Erythroblast (primary cell): Measurements from ENCODE around the gene CAMK2G.

Experiments used
- GATA1 ChIP-seq: IDR thresholded peaks from 2 replicates; pipeline ENCODE4 v1.6.1; 2011; ENCODE audit warnings: low read depth, mild to moderate bottlenecking, control low read depth, low read length, moderate library complexity
- POLR2A ChIP-seq: IDR thresholded peaks from 2 replicates; pipeline ENCODE4 v1.6.1; 2011; ENCODE audit warnings: mild to moderate bottlenecking, low read length

DNA sequence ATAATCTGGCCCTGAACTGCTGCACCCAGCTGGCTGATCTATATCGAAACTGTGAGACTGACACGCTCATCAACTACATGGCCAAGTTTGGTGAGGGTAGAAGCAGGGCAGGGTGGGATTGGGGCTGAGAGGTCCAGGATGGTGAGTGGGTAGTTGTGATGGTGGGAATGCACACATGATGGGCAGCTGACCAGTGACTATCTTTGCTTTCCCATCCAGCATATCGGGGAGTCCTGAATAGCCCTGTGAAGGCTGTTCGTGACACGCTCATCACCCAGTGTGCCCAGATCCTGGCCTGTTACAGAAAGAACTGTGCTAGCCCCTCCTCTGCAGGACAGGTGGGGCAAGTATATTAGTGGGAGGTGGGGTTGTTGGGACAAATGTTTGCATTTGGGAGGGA lies 105.0 kb downstream of the CAMK2G start:
- TF ChIP-seq POLR2A (no peak), GATA1 (no peak)
